ENCODE data around the gene MORN5. TPM values are rescaled to one million over a fixed set of nuclear protein-coding genes. Genes with fewer than 3 reads are reported as not detected.

MORN5 gene
- total RNA-seq, 1 experiment from 2014 or later: not detected

- H3K27ac ChIP-seq (ENCODE audit: low read length): no peak overlapping the region
- in situ Hi-C loops (cut with HindIII; ENCODE audit: low pct_unique_long_range_greater_than_20kb, low sequenced_read_pairs) (no loop called here), intact Hi-C loops (cut with micrococcal nuclease; ENCODE audit: unreplicated experiment) (no loop called here)
- ChIA-PET CTCF (interaction anchor here (0.5 kb wide), 1 partner anchor 18 kb away, joined by 4 read pairs; no protein-coding TSS in a partner anchor), POLR2A (no interaction called here)
- TF ChIP-seq CTCF (IDR thresholded peaks at IDR 0.05) (peak; percentile 64), SIN3A (IDR thresholded peaks at IDR 0.05; ENCODE audit: borderline replicate concordance, insufficient read depth, low read depth, low read length) (no peak)
- ATAC-seq: peak; percentile 76
- H3K36me3 ChIP-seq (ENCODE audit: control insufficient read depth, insufficient read depth, low read length): peaks cover 5% of the 10 kb centered on the region
- peak; percentile 33 for DNase-seq (ENCODE audit: low read depth, low spot score)
- no peak overlapping the region for H3K4me3 ChIP-seq (ENCODE audit: low read depth in 2 of 2, low read length in 2 of 2)
- no TSS peak for BruUV-seq (replicated peaks)
- no peaks in the 10 kb centered on the region for H3K27me3 ChIP-seq (ENCODE audit: control insufficient read depth, insufficient read depth, low read length)
- peaks cover 2% of the 10 kb centered on the region; the same call in 1 of the 2 replicates for H3K4me1 ChIP-seq (ENCODE audit: control insufficient read depth, insufficient read depth, low read length)
- 0 out of 2 replicates have a peak, but pooled peaks cover 2% of the 10 kb centered on the region for H3K9me3 ChIP-seq (ENCODE audit: control insufficient read depth, insufficient read depth, low read depth, low read length)
These were observed 1.5 kb upstream of the MORN5 start for GRCh38 chr9:122158202-122158601.

DNA sequence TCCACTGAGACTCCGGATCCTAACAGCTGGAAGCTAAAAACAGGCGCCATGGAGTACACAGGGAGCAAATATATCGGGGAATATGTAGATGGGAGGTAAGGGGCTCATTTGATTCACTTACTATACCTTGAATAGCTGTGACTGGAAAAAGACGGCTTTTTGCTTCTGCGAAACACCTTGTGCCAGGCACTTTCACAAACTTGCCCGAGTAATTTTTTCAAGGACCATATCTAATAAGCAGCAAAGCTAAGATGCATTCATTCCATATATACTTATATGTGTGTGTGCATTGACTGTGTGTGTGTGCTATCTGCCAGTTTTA is 178 bp downstream of the MORN5 start:
- 0 out of 2 replicates have a peak, but pooled peaks cover 2% of the 10 kb centered on the region for H3K9me3 ChIP-seq (ENCODE audit: control insufficient read depth, insufficient read depth, low read depth, low read length)
- ChIA-PET CTCF (no interaction called here), POLR2A (no interaction called here)
- in situ Hi-C loops (cut with HindIII; ENCODE audit: low pct_unique_long_range_greater_than_20kb, low sequenced_read_pairs): no loop called here
- no TSS peak for BruUV-seq (replicated peaks)
- H3K4me1 ChIP-seq (ENCODE audit: control insufficient read depth, insufficient read depth, low read length): peaks cover 2% of the 10 kb centered on the region; the same call in 1 of the 2 replicates
- H3K36me3 ChIP-seq (ENCODE audit: control insufficient read depth, insufficient read depth, low read length): peaks cover 5% of the 10 kb centered on the region; the same call in 1 of the 2 replicates
- intact Hi-C loops (cut with micrococcal nuclease; ENCODE audit: unreplicated experiment): no loop called here
- ATAC-seq (no peak), DNase-seq (ENCODE audit: low read depth, low spot score) (no peak)
- H3K4me3 ChIP-seq (ENCODE audit: low read depth in 2 of 2, low read length in 2 of 2): peak overlapping the region; percentile 93 to 95
- no peak overlapping the region for H3K27ac ChIP-seq (ENCODE audit: low read length)
- H3K27me3 ChIP-seq (ENCODE audit: control insufficient read depth, insufficient read depth, low read length): no peaks in the 10 kb centered on the region
- no peak for TF ChIP-seq CTCF (IDR thresholded peaks at IDR 0.05)
- TF ChIP-seq TCF7L2 (IDR thresholded peaks at IDR 0.05; ENCODE audit: low read depth, low read length): no peak
- TF ChIP-seq SIN3A (IDR thresholded peaks at IDR 0.05; ENCODE audit: borderline replicate concordance, insufficient read depth, low read depth, low read length): no peak
- TF ChIP-seq, protein P1, sequence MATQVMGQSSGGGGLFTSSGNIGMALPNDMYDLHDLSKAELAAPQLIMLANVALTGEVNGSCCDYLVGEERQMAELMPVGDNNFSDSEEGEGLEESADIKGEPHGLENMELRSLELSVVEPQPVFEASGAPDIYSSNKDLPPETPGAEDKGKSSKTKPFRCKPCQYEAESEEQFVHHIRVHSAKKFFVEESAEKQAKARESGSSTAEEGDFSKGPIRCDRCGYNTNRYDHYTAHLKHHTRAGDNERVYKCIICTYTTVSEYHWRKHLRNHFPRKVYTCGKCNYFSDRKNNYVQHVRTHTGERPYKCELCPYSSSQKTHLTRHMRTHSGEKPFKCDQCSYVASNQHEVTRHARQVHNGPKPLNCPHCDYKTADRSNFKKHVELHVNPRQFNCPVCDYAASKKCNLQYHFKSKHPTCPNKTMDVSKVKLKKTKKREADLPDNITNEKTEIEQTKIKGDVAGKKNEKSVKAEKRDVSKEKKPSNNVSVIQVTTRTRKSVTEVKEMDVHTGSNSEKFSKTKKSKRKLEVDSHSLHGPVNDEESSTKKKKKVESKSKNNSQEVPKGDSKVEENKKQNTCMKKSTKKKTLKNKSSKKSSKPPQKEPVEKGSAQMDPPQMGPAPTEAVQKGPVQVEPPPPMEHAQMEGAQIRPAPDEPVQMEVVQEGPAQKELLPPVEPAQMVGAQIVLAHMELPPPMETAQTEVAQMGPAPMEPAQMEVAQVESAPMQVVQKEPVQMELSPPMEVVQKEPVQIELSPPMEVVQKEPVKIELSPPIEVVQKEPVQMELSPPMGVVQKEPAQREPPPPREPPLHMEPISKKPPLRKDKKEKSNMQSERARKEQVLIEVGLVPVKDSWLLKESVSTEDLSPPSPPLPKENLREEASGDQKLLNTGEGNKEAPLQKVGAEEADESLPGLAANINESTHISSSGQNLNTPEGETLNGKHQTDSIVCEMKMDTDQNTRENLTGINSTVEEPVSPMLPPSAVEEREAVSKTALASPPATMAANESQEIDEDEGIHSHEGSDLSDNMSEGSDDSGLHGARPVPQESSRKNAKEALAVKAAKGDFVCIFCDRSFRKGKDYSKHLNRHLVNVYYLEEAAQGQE (IDR thresholded peaks at IDR 0.05; ENCODE audit: insufficient read depth in 1 of 2, low read depth in 2 of 2, low read length in 1 of 2): no peak
- no peak for TF ChIP-seq POLR2AphosphoS5 (IDR thresholded peaks at IDR 0.05; ENCODE audit: low read depth, low read length)

All from Panc1 (cell line).